Measurements from ENCODE around the gene C4orf50.
A peak's percentile ranks its signal among the peaks of the same experiment; 100 is the strongest.
"Not testable (repeated sequence)": the region's sequence is repeated elsewhere in the genome, so short reads cannot be mapped to it uniquely, and the experiment has no call there.

The C4orf50 gene

DNA sequence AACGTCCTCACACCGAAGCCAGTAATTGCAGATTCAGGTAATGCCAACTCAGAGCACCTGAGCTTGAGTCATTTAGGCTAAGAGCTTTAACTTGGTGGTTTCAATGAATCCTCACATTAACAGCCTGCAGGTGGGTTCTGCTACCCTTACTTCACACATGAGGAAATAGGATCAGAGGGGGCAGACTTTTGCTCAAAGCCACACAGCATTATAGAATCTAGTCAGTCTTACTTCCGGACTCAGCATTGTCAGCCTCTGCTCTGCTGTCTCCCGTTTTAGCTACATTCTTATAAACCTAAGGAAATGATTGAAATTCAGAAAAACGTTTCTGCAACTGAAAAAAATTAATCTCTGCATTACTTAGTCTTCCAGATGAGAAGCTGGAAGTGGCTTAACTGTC is 6.0 kb downstream of the C4orf50 start:
- DNase-seq = no peak

DNA sequence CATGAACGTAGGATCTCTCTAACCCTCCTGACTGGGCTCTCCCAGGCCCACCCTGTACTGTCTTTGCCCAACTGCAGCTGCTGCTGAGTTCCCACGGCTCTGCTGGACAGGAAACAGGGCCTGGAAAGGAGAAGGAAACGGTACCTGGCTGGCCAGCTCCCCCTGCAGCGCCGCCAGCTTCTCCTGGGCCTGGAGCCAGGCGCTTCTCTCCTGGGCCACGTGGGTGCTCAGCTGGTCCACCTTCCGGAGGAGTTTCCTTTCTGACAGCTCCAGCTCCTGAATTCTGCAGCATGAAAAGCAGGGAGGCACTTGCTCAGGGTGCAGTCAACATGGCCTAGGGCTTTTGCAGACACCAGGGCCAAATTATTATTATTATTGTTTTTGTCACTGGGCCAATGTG is 6.5 kb downstream of the C4orf50 start:
- peak; percentile 51 for DNase-seq

DNA sequence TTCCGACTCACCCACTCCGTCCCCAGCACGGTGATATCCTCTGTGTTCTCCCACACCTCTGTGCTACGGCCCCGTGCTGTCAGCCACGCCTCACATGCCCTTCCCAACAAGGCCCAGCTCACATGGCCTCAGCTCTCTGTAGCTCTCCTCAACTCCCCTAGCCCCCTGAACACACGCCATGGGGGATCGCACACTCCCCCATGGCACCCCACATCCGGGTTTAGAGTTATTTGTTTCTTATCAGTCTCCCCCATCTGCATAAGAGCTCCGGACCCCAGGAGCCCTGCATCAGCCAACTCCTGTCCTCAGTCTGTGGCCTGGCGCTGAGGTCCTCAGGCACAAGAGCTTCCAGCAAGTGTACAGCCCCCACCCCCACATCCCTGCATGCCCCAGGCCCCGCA is 7.0 kb downstream of the C4orf50 start:
- DNase-seq = no peak

DNA sequence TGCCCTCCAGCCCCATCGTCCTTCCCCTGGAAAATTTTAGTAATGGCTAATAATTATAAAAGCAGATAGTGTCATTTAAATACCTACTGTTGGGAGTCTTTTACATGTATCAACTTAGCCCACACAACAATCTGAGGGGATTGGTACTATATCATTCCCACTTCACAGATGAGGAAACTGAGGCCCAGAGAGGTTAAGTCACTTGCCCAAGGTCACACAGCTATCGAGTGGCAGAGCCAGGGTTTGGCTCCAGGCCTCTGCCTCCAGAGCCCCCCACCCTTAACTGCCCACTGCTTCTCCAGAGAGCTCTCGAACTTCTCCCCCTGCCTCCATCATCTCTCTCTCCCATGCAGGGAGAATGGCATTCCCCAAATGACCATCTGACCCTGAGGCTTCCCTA is 7.4 kb downstream of the C4orf50 start:
- DNase-seq = no peak

DNA sequence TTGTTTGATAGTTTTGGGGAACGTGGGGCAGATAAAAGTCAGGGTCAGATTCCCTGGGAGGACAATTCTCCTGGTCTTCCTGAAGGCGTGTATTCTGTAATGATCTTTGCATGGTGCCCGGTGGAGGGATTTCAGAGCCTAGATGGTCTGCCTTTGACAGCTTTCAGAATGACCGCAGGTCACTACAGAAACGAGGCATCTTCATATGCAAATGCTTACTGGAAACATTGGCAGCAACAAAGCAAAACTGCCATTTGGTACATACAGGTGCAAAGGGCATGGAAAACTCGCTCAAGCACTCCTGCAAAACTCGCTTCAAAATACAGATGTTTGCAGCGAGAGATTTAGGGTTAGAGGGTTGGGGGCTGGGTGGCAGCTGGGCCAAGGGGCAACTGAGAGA is 8.8 kb downstream of the C4orf50 start:
- DNase-seq = no peak

DNA sequence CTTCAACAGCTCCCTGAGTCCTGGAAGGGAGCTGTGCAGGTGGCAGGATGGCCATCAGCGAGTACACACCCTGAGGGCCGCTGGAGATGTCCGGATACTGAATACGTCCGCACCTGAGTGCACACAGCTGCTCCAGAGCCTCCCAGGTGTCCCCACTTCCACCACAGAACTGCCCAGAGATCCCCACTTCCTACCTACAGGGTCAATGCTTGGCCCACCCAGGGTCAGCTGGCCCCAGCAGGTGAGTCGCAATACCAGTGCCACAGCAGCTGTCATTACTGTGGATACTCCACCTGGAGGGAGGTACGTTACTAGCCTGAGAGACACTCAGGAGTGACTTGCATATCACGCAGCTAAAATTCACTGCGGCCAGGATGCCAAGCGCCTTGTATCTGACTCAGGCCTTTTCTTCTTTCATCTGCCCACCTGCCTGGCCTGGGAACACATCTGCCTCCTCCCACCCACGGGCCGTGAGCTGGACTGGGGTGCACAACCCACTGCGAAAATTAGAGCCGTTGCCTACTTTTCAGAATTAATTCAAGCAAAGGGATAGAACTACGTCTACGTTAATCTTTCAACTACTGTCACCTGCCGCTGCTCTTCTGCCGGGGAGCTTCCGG is 9.4 kb downstream of the C4orf50 start:
- DNase-seq = no peak

DNA sequence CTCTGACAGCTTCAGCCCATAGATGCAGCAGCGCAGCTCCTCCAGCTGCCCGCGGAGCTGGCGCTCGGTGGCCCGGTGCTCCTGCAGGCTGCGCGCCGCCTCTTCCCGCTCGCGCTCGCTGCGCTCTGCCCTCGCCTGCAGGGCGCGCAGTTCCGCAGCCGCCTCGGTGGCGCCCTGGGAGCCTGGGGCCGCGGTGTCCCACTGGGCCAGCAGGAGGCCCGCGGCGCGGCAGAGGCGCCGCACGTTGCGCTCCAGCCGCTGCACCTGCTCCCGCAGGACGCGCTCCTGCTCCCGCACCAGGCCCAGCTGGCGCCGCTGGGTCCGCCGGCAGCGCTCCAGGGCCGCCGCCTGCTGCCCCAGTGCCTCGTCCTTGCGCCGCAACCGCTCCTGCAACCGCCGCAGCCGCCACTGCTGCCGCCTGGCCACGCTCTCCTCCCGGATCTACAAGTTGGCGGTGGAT is 10.1 kb downstream of the C4orf50 start:
- DNase-seq = no peak

DNA sequence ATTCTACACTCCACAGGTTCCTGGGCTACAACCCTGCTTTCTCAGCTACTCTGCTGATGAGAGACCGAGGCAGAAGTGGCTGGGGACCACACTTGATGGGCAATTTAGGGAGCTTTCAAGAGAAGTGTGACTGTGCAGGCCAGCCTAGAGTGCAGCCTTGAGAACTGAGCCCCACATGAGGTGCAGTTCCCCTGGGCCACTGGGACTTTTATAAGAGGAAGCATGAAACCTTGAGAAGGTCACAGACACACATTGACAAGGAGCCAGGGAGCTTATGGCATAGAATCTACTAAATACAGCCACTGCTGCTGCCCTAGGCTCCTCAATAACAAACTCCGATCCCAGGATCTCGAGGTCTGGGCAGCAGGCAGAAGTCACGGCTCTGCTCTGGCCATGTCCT is 13.1 kb downstream of the C4orf50 start:
- no peak for DNase-seq

DNA sequence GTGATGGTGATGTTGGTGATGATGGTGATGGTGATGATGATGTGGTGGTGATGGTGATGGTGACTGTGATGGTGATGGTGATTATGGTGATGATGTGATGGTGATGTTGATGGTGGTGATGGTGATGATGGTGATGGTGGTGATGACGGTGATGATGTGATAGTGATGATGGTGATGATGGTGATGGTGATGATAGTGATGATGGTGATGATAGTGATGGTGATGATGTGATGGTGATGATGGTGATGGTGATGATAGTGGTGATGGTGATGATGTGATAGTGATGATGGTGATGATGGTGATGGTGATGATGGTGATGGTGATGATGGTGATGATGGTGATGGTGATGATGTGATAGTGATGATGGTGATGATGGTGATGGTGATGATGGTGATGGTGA is 14.7 kb downstream of the C4orf50 start:
- DNase-seq = not testable (repeated sequence)

DNA sequence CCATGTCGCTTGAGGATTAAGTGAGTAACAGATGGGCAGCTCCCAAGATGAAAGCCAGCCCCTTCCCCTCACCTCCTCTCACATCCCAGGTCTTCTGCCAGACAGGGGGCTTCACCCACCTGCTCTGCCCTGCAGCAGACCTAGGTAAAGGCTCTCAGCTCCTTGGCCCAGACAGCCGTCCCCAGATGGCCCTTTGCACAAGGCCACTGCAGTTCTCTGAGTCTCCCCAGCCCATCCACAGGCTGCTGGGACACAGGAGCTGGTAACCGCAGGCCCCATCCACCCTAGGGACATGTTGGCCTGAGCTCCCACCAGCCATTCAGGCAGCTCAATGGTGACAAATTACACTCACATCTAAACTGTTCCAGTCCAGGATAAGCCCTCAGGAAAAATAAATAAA is 15.3 kb downstream of the C4orf50 start:
- no peak for DNase-seq

DNA sequence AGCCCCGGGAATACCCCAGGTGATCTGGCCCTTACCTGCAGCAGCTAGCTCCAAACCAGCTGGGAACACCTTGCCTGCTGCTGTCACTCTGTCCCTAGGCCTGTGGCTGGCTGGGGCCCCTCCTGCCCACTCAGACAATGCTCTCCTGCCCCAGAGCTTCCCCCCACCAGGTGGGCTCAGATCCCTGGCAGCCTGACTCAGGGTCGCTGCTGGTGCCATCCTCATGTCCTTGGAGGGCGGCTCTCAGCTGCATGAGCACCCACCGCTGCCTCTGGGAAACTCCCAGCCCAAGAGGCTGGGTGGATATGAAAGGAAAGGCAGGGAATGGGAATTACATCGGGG is 15.8 kb downstream of the C4orf50 start:
- no peak for DNase-seq

DNA sequence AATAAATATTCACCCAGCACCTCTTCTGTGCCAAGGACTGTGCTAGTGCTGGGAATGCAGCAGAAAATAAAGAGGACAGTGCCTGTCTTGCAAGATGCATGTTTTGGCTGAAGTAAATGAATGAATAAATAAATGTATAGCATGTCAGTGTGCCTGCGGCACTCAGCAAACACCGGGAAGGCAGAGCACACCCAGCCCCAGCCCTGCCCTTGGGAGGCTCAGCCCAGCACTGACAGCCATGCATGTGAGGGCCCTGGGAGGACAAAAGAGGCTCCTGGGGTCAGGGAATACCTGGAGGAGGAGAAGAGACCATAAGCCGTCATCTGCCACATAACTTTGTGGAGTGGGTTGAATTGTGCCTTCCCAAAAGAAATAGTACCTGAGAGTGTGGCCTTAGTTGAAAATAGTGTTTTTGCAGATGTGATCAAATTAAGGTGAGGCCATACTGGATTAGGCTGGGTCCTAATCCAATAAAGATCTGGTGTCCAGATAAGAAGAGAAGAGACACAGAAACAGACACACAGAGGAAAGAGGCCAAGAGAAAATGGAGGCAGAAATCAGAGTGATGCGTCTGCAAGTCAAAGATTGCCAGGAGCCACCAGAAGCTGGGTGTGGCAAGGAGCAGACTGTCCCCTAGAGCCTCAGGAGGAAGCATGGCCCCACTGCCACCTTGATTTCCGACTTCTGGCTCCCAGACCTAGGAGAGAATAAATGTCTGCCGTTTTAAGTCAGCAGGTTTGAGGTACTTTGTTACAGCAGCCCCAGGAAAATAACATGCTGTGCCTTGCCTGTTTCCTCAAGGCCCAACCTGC is 16.3 kb downstream of the C4orf50 start:
- no peak for DNase-seq

DNA sequence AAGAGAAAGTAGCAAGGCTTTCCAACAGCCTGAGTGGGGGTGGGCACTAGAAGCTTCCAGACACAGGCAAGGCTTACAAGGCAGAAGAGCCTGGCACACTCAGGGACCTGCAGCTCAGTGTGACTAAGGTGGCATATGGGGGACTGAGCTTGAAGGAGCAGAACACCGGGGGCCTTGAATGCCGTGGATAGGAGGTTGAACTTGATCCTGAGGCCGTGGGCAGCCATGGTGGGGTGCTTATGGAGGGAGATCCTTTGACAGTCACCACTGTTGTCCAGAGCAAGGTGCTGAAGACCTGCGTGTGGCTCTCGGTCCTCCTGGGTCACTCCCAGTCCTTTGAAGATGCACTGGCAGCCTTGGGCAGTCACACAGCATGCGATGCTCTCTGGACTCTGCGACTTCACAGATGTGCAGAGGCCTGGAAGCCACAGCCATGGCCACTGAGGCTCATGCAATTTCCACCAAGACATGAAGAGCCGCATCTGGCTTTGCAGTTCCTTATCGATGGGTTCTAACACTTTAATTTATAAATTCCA is 18.3 kb downstream of the C4orf50 start:
- no peak for DNase-seq

DNA sequence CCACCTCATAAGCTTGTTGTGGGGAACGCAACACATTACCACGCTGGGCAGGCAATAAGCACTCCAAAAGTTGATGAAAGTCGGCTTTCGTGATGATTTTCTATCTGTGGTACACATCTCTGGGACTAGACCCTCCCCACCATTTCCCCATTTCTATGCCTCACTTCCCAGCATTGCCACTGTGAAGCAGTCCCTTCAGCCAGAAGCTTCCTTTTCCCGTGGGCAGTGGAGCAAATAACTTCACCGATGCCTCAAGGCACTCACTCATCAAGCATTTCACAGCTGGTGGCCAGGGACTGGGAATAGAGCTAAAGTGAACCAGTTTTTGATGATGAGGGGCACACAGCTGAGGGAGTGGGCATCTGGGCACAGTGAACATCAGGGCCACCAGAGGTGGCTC is 18.9 kb downstream of the C4orf50 start:
- DNase-seq = no peak

DNA sequence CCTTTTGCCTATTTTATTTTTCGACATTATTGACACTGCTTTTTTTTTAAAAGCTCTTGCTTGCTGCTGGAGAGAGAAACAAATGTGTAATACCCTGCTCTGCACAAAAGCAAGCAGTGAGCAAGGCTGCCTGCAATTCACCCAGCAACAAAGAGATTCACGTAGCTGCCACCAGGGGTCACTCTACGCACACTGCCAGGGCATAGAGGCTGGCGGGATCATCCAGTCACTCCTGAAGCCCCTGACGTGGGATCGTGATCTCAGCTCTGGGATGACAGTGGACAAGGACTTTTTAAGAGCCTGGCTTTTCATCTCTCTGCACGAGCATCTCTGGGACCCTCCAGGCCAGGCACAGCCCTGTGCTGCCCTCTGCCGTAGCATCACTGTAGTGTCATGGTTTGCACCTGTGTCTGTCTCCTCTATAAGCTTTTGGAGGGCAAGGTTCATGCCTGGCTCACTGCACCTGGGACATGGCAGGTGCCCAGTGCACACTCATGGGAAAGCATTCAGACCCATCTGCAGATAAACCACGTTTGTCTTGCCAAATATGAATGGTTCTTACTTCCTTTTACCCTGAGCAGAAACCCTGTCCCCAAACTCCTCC is 19.8 kb downstream of the C4orf50 start:
- DNase-seq = peak; percentile 67

DNA sequence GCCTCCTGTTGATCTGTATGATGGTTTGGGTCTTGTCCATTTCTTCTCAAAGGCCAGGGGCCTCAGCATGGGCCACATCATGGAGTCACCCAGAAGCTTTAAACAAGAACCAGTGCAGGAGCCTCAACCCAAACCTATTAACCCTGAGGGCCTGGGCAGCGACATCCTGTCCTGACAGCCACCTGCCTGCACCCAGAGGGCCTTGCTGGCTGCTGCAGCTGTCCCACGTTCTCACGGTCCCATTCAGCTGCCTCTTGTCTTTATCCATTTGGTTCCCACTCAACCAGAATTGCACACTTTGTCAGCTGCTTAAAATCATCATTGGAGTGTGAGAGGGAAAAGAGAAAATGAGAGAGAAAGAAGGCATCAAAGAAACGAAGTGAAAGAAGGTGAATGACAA is 21.6 kb downstream of the C4orf50 start:
- DNase-seq = no peak

DNA sequence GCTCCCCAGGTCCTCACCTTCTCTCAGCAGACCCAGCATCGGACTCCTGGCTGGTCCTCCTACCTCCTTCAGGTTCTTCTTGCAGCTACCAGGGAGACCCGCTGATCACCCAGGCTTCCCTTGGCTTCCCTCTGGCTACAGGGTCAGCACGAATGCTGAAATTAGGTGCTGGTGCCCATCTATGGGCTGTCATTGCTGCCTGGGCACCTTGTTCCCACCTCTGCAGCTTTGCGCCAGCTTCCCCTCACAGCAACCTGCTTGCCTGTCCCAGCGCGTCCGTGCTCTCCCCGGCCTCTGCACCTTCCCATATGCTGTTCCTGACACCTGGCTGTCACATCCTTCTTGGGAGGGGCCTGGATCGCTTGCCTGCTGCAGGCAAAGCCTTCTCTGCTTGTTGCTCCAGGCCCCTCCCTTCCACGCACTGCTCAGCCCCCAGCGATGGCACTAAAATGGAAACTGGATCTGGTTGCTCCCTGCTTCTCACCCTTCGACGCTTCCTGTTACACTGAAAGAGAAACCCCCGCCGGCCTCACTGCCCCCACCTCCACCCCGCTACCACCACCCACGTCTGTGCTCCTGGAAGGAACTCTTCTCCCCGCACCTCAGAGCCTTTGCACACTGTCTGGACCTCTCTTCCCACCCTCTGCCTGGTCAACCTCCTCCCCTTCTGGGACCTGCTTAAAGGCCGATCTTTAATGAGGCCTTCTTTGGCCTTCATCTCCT is 22.2 kb downstream of the C4orf50 start:
- DNase-seq = no peak

DNA sequence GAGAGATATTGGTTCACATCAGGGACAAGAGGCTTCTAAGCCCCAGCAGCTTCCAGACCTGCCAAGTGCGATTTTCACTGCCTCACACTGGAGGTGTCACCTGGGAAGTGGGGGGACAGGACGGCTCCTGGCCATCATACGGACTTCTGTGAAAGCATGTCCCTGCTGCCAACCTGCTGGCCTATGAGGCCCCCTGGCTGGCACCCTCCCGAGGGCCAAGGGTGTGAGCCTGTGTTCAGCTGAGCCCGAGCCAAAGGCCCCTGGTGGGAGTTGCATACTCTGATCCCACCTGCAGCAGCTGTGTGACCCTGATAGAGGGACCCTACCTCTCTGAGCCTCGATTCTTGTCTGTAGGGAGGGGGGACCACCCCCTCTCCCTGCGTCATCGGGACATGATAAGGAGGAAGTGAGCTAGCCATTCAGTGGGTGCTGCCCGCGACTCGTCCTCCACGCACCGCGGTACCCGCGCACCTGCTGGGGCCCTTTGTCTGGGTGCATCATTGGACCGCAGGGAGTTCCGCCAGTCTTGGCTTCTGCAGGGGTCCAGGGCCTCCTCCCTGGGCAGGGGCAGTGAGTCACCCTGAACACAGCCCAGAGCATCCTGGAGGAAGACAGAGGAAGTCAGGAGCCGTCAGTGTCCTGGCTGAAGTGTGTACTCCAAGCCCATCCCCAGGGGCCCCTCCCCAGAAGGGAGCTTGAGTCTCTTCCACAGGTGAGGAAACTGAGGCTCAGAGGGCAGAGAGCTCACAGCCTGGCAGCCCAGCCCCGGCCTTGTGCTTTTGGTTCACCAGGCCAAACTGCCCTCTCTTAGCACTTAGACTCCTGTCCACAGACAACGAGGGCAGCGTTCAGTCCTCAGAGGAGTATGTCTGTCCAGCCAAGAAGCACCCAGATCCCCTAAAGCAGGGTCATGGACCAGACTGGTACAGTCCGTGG is 24.1 kb downstream of the C4orf50 start:
- no peak for DNase-seq

DNA sequence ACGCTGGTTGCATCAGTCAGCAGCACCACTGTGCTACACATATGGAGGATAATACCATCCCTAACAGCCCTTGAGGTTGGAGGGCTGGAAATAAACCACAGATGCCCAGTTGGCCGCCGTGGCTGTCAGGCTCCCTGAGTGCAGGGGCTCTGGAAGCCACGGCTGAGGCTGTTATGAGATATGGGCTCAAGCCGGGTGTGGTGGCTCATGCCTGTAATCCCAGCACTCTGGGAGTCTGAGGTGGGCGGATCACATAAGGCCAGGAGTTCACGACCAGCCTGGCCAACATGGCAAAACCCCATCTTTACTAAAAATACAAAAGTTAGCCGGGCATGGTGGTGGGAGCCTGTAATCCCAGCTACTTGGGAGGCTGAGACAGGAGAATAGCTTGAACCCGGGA is 24.9 kb downstream of the C4orf50 start:
- not testable (repeated sequence) for DNase-seq

DNA sequence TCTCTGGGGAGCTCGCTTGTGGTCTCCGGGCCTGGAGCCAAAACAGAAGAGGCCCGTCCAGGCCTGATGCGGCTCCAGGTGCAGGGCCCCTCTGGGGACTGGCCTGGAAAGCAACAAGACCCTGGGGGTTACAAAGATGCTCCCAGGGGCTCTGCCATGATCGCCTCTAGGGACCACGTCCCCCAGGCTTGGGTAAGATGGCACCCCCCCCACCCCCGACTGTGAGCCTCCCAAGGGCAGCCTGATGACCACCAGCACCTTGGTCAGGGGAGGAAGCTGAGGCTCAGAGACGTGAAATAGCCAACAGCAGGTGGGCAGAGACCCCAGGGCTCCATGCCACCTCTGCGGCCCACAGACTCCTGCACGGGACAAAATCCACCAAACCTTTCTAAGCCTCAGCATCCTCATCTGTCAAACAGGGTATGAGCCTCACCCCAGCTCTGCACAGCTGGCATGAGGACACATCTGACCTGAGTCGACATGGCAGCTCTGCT is 25.4 kb downstream of the C4orf50 start:
- no peak for DNase-seq

DNA sequence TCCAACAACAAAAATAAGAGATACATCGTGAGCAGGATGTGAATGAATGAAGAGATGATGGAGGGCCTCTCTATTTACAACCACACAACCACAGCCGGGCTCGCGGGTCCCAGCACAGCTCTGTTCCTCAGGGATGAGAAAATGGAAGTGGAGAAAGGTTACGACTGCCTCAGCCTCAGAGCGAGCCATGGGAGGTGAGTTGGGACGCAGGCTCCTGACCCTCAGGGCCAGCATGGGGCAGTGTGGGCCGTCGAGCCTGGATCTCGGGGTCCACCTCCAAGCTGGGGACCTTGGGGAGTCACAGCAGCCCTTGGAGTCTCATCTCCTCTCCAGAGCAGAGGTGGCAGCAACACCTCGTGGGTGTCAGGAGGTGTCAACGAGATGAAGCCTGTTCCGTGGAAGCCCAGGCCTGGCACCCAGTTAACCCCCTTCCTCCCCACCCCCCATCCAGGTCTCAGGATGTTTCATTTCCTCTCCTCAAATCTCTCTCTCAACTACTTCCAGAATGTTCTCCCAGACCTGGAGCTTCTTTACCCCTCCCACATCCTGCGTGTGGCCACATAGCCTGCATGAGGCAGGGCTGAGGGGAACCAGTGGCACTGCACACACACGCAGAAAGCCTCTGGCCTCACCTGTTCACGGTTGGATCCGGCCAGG is 25.9 kb downstream of the C4orf50 start:
- DNase-seq = no peak
